HUDEP-2 (cell line): ENCODE data around the gene BDKRB1.

Source experiments
- DNase-seq, 76 experiments: peaks; one replicate each; lab custom pipeline; 2025; ENCODE audit not compliant: unreplicated experiment in 76 of 76; lab: John Stamatoyannopoulos, UW

Gene BDKRB1

DNA sequence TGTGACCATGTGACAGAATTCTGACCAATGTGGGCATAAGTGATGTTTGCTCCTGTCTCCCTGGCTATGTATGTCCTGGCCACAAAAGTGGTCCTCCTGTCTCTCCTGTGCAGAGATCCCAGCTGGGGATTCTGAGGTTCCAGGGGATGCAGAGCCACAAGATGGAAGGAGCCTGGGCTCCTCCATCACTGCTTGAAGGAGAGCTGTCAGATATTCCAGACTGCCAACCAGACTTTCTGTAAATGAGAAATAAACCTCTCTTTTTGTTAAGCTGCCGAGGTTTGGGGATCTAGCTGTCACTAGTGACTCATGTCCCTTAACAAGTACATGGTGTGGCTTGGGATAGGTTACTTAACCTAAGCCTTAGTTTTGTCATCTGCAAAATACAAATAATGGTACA is 21.9 kb downstream of the BDKRB1 start:
- DNase-seq, result no peak

DNA sequence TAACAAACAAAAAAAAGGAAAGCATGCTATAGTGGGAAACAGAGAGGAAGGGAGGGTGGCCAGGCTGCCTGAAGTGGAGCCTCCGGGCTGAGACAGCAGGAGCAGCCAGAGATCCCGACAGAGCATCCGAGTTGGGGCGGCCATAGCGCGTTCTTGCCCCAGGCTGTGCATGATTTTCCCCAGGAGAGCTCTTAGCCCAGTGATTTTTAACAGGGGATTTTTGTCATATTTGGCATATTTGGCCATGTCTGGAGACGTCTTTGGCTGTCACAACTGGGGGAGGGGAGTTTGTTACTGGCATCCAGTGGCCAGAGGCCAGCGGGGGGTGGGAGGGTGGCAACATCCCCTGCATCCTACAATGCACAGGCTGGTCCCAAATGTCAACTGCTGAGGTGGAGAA is 23.6 kb downstream of the BDKRB1 start:
- no peak for DNase-seq

DNA sequence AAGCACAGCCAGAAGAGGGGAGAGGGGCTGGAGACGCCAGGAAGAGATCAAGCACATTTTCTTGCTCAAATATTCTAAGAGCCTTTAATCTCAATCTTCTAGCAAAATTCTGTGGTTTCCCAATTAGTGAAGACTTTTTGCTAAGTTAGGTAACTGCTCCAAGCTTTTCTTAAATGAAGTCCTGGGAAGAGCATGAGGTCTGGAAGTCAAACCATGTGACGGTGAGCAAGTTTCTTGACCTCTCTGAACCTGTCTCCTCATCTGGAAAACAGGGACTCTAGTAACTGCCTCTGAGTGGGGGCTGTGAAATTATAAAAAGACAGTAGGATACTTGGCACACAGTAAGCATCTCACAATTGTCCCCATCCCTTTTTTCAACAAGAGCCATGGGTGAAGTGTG is 24.1 kb downstream of the BDKRB1 start:
- DNase-seq, result no peak

DNA sequence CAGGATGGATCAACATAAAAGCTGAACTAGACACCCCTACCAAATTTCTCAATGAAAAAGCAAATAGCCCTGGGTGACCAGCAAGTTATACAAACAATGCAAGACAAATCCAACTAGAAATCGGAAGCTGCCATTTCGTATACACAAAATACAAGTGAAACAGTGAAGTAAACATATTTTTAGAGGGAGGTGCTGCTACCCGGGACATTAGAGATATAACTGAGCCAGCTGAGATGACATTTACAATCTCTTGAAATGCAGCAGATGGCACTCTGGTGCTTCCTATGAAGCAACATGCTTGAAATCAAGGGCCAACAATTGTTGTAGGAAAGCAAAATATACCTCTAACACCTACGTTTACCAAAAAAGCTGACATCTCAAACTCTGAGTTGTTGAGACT is 25.5 kb downstream of the BDKRB1 start:
- DNase-seq, result peak in 2 of 76 experiments; percentile 8 to 11

DNA sequence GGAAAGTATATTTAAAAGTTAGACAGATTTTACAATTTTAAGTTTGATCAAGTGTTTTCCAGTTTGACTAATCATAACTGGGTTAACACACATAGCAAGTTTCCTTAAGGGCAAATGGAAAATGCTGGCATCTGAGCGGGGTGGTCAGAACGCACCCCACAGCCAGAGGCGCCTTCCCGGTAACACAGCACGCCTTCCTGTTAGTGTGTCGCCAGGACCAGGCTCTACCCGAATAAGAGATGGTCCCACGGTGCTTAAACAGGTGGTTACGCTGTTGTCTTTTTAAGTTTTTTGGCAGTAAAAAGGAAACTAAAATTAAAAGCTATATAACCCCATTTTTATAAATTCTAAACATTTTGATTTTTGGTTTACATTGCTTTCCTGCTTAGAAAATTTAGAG is 28.0 kb downstream of the BDKRB1 start:
- no peak for DNase-seq

DNA sequence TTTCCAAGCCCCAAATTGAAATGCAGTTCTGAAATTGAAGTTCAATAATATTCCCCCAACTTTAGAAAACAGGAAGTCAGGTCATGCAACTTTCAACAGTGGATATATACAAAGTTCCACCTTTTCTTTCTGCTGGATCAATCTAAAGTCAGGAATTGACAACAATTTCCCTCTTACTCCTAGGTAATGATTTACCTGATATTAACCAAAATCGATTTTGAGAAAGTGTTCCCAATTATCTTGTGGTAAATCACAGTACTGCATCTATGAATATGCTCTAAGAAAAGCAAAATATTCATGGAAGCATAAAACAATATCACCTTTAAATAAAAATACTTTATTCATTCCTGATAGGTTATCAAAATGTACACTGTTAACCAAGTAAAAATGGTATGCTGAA is 28.4 kb downstream of the BDKRB1 start:
- DNase-seq, result no peak

DNA sequence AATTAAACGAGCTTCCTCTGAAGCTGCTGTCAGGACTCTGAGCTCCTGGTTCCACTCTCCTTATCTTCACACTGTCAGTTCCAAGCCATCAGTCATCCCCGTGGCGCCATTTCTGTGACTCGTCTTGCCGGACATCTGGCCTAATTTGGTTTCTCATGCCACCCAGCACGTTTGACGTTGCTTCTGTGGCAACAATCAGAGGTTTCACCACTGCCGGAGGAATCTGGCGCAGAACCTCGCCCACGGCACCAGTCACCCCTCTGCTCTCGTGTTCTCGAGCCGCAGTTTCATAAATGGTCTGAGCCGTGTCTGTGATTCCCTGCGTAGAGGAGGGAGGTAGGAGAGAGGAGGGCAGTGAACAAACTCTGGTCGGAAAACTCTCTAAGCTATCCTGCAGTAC is 29.7 kb downstream of the BDKRB1 start:
- no peak for DNase-seq

DNA sequence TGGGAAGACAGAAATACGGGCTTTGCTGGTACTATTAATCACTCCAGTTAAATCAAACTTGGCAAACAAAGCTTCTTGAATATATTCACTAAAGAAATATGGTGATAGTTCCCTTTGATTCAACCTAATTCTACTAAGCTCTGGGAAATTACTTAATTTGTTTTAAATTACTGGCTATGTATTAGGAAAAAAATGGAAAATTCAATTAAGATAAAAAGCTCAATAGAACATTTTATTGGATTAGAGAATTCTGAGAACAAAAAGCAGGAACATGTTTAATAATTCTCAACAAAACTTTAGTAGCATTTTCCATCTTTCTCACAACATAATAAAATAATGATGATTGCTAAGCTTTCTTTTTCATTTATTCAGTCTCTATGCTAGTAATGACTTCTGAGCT is 30.2 kb downstream of the BDKRB1 start:
- no peak for DNase-seq

DNA sequence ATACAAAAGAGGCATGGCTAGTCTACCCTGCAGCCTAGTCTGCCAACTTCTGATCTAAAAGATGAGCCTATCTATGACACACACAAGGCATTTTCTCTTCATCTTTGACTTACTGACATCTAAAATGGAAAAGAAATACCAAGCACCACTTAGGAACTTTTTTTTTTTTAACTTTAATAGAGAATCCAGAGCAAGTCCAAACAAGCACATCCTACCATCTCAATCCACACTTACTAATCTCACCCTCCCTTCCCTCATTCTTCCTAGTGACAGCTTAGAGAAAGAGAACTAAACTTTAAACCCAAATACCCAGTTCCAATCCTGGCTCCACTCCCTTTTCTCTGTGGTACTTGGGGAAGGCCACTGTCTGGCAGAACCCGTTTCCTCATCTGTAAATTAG is 31.8 kb downstream of the BDKRB1 start:
- no peak for DNase-seq

DNA sequence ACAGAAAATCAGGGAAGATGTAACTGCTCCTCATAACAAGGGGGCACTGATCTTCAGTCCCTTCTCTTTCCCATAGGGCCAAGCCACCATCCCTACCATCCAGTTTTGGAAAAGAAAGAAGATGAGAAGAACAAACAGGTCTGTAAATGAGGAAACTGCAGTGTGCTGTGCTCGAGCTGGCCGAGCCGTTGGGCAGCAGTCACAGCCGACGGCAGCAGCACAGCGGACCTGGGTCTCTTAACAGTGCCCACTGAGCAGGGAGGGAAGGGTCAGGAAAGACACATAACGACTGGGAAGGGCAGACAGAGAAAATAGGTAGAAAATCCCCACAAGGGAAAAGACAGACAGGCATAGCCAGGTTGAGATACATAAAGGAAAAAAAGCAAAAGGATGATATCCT is 38.2 kb downstream of the BDKRB1 start:
- no peak for DNase-seq

DNA sequence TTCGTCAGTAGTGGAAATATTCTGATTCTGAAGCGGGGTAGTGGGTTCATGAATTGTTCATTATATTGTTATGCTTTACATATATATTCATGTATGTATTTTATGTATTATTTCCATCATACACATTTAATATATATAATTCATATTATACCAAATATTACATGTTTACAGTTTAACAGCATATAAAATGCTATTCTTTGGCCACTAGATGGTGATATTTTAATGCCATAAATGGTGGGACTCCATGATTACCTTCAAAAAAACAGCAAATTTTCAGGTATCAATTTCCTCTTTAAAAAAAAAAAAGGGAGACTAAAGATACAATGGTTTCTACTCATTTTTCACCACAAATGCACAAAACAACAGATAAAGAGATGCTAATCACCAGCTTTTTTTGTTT is 41.0 kb downstream of the BDKRB1 start:
- peak in 3 of 76 experiments; percentile 4 to 12 (median 6) for DNase-seq

DNA sequence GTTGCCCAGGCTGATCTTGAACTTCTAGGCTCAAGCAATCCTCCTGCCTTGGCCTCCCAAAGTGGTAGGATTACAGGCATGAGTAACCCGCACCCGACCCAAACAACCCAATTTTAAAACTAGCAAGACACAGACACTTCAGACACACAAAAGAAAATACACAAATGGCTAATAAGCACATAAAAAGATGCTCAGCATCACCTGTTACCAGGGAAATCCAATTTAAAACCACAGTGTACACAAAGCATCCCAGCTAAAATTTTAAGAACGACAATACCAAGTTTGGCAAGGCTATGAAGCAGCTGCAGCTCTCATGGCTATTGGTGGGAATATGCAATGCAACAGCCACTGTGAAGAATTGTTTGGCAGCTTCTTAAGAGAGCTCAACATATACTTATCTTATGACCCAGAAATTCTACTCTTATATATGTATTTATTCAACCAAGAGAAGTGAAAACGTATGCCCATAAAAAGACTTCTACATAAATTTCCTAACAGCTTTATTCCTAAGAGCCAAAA is 42.0 kb downstream of the BDKRB1 start:
- no peak for DNase-seq

DNA sequence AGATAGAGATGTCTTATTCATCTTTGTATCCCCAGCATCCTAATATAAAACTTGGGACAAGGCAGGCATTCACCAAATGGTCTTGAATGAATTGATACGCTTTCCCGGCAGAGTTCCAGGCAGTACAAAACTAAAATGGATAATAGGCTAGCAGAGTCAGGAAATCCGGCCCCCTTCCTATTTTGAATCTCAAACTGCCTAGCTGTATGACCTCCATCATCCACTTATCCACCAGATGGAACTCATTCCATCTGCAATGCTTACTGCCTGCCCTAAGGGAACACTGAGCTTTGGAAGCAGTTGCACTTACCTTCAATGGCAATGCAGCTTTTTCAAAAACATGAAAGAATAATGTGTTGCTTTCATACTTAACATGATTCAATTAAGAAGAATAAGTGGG is 43.4 kb downstream of the BDKRB1 start:
- DNase-seq, result no peak

DNA sequence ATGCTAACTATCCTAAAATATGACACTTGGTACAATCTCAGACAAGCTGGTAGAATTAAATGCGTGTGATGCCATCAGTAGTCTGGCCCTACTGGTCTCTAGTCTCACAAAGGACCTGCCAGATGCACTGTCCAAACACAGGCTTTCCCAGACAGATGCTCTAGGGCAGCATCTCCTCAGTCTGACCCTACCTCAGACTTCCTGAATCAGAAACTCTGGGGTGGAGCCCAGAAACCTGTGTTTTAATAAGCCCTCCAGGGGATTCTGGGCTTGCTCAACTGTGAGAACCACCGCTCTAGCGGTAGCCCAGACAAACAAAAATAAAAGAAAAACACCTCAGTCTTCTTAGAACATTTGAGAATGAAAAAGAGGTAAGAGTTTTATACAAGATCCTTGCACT is 48.0 kb downstream of the BDKRB1 start:
- DNase-seq, result no peak

DNA sequence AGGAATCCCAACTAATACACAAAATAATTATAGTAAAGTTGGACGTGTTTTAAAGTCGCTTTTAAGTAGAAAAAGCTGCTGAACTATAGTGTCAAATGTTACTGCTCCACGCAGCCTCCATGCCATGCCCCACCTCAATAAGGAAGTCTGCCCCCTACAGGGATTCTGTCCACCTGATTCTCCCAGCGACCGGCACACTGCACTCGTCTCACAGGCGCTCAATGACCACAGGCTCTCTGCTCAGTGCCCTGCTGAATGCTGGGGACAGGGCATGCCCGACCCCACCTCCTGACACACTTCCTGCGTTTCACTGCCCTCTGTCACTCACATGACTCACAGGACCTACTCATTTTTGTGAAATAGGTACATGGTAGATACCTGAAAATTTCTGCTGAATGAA is 48.9 kb downstream of the BDKRB1 start:
- DNase-seq, result no peak

DNA sequence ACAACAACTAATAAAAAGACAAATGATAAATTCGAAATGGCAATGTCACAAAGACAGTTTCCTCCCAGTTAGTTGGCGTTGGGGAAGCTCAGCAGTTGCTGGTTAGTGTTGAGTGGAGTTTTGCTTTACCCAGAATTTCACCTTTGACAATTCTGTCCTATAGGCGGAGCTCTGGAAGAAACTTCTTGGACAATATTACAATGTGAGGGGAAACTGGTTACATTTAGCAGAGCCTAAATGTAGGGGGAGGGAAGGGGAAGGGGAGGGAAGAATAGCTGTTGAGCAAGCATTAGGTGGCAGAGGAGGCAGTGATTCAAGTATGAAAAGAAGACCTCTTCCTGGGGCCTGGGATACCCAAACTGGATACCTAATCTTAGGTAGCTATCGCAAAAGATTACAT is 51.4 kb downstream of the BDKRB1 start:
- no peak for DNase-seq

DNA sequence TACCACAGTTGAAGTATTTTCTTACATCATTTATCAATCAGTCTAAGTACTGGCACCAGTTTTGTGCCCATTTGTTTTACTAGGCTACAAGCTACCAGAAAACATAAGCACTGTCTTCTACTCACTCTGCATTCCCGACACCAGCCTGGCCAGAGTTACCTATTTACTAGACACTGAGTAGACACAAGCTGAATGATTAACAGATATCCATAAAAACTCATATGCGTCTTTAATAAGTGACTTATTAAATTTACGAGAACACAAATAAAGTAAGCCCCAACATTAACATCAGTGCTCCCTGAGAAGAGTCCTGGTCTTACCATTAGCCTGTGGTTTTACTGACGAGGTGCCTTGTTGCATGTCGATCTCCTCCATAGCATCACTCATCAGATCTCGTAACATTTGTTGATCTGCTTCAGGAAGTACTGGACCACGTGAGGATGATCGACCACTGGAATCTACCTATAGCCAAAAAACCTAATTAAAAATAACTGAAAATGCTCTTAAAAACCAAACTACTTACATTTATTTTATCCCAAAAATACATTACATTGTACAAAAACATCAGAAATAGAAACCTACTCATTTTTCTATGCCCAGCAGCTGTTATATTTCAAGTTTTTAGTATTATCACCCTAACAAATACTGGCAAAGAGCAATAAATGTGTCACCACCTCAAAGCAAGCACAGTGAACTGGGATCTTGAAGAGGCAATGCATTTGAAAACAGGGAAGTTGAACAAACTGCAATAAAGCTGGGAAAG is 53.3 kb downstream of the BDKRB1 start:
- no peak for DNase-seq

DNA sequence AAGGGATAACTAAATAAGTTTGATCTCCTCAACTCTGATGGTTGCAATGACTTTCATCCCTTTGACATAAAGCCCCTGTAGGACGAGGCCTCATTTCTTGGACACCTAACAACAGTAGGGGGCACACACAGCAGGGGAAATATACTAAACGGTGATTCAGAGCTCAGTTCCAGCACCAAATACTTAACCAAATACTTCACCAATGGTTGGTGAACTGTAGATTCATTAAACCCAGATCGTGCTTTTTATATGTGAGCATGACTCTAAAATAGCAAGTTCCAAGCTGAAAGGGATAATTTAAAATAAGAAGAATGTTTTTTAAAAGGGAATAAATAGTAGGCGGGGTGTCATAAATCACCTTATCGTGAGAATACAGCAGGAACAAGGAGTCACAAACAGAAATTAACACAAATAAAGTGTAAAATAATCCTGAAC is 53.9 kb downstream of the BDKRB1 start:
- DNase-seq, result peak in 1 of 76 experiments; percentile 3

DNA sequence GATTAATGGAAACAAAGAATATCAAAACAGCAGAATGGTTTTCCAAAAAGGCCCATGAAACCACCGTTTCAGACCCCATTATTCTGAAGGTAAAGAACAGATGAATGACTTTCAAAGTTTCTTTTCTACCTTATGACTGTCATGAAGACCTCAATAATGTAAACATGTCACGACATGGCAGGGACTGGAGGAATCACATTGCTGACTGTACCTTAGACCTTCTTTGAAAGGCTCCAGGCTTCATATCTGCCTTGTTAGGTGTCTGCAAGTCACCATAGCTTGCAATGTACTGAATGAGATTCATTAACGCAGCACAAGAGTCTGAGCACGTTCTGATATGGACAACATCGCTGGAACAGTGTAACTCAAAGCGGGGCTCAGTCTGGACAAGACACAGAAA is 54.9 kb downstream of the BDKRB1 start:
- no peak for DNase-seq
